GM12864 (cell line): ENCODE measurements around the gene HIPK4.

Experiments
- DNase-seq: peaks from one replicate; pipeline ENCODE4 v3.0.0-alpha.2; 2011; ENCODE audit warnings: low read depth
- H3K4me3 ChIP-seq: 2 replicates; pipeline ENCODE4 v1.5.1; 2011; ENCODE audit warnings: mild to moderate bottlenecking, low read depth, low read length, control low read depth
- CTCF ChIP-seq: IDR thresholded peaks from 2 replicates; pipeline ENCODE4 v1.5.1; 2011; ENCODE audit warnings: low read depth, mild to moderate bottlenecking, moderate library complexity, low read length, control low read depth, inconsistent platforms; ENCODE audit errors: missing control alignments

HIPK4 gene

GRCh38 chr19:40358773-40359172 lies 31.2 kb downstream of the HIPK4 start:
- DNase-seq: peak; percentile 42
- TF ChIP-seq CTCF: no peak
- no peak overlapping the region for H3K4me3 ChIP-seq

- DNase-seq: no peak
- H3K4me3 ChIP-seq: no peak overlapping the region
- TF ChIP-seq CTCF: no peak
Measured at GRCh38 chr19:40357640-40358039, 32.3 kb downstream of the HIPK4 start.

GRCh38 chr19:40356681-40357595 lies 33.0 kb downstream of the HIPK4 start:
- TF ChIP-seq CTCF: no peak
- DNase-seq: no peak
- peak overlapping the region; percentile 17; the same call in 1 of the 2 replicates for H3K4me3 ChIP-seq

DNA sequence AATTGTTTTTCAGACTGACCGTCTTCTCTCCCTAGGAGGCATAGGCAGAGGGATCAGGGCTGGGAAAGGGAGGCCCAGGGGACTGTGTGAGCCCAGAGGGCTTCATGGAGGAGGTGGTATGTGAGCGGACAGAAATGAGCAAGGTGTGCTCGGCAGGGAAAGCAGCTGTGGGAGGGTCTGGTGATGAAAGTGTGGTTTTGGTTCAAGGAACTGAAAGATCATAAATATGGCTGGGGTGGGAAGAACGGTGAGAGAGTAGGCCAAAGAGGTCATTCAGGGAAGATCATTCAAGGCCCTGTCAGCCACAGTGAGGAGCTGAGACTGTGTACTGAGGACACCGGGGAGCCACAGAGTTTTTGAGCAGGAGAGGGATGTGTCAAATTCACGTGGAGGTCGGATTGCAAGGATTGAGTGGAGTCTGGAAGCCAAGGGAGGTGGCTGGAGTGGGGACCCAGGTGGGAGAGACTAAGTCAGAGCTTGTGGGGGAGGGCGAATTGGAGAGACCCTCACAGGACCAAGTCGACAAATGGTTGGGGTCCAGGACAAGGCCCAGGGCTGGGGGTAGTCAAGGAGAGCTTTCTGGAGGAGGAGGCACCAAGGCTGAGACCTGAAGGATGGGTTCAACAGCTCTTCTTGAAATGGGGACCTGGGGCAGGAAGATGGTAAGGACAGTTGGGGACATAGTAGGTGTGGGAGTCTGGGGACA lies 33.9 kb downstream of the HIPK4 start:
- H3K4me3 ChIP-seq: peak overlapping the region; percentile 17; the same call in 1 of the 2 replicates
- TF ChIP-seq CTCF: no peak
- peak; percentile 55 for DNase-seq

GRCh38 chr19:40348961-40349507 lies 40.9 kb downstream of the HIPK4 start:
- no peak for DNase-seq

More at GRCh38 chr19:40348961-40349507, 40.9 kb downstream of the HIPK4 start:
- peak overlapping the region; percentile 92 for H3K4me3 ChIP-seq
- TF ChIP-seq CTCF: no peak
